ENCODE measurements around the gene GMCL2. TPM values are rescaled to one million over a fixed set of nuclear protein-coding genes. Genes with fewer than 3 reads are reported as not detected.
A peak's percentile ranks its signal among the peaks of the same experiment; 100 is the strongest.

Gene GMCL2
- total and polyA plus RNA-seq, 9 of the 15 experiments (the other 6 are each of a cell fraction or from before 2014, with no cell fraction given): 0.04 TPM; not detected in 8

- ChIA-PET CTCF (ENCODE audit: low intra/inter-chr PET ratio) (interaction anchor here (0.5 to 1.3 kb wide), 2 partner anchors 320 to 602 kb away, joined by 3 to 4 read pairs; no protein-coding TSS in a partner anchor), POLR2A (interaction anchor here (0.6 kb wide), 2 partner anchors 41 to 409 kb away, joined by 3 to 4 read pairs; no protein-coding TSS in a partner anchor)
- Histone ChIP-seq H3K36me3 (ENCODE audit: control insufficient read depth, insufficient read depth, low read length) (no peaks in the 10 kb centered on the region), H3K27ac (ENCODE audit: extremely low read depth, low read depth, low read length) (no peak overlapping the region), H3K9ac (ENCODE audit: insufficient read depth in 1 of 2, low read depth in 2 of 2, low read length in 2 of 2) (no peak overlapping the region; a peak in 1 of 4 replicates), H3K4me3 (no peak overlapping the region), H3K4me2 (ENCODE audit: insufficient read depth, low read length) (peak overlapping the region; percentile 22; the same call in 1 of the 2 replicates), H3K9me1 (ENCODE audit: control insufficient read depth, insufficient read depth, low read length) (no peaks in the 10 kb centered on the region), H3K79me2 (ENCODE audit: control insufficient read depth, insufficient read depth, low read length) (peaks cover 8% of the 10 kb centered on the region), H2AFZ (ENCODE audit: low read depth, low read length) (peak overlapping the region; percentile 75), H3K27me3 (ENCODE audit: control insufficient read depth in 2 of 2, insufficient read depth in 2 of 2, low read length in 2 of 2) (peaks cover 0 to under 1% of the 10 kb centered on the region in 2 experiments; a peak in 2 of 5 replicates), H4K20me1 (replicated peaks; ENCODE audit: control insufficient read depth, insufficient read depth, low read length) (no peaks in the 10 kb centered on the region), H3K4me1 (replicated peaks in 1 of 2; ENCODE audit: control insufficient read depth in 2 of 2, insufficient read depth in 2 of 2, low read length in 2 of 2) (peaks cover 25 to 45% of the 10 kb centered on the region in 2 experiments), H3K9me3 (replicated peaks; ENCODE audit: control insufficient read depth, insufficient read depth, low read depth, low read length) (no peaks in the 10 kb centered on the region)
- in situ Hi-C loops (cut with MboI): no loop called here
- FAIRE-seq (peak; percentile 89), DNase-seq (ENCODE audit: extremely low read depth in 1 of 4, low spot score in 3 of 4) (peak in 3 of 4 experiments; percentile 39 to 69 (median 53)), ATAC-seq (no peak)
- intact Hi-C loops (cut with micrococcal nuclease): loop anchor here (5.0 kb wide), 2 partner anchors 316 to 601 kb away; no protein-coding TSS in a partner anchor
- WGBS (ENCODE audit: insufficient coverage, low coverage, missing lambda C conversion rate): 11% methylated on average over 4 of the region's 4 CpGs
- no TSS peak for BruUV-seq (replicated peaks)
- no peak for TF ChIP-seq ETS1 (conservative IDR thresholded peaks at IDR 0.05; ENCODE audit: control insufficient read depth, low read depth, low read length)
- no peak for TF ChIP-seq POLR2A (conservative IDR thresholded peaks at IDR 0.05)
- TF ChIP-seq EGR1 (conservative IDR thresholded peaks at IDR 0.05): peak; percentile 58
- peak in 1 of 2 experiments; percentile 46; a peak in 2 of 4 replicates for TF ChIP-seq MNT (conservative IDR thresholded peaks at IDR 0.05)
- TF ChIP-seq PRDM10 (IDR thresholded peaks at IDR 0.05; ENCODE audit: partially characterized antibody): no peak
- TF ChIP-seq CHD4 (IDR thresholded peaks at IDR 0.05; ENCODE audit: insufficient read depth, insufficient replicate concordance, low read depth, low read length, poor library complexity, severe bottlenecking): no peak
- peak; percentile 59; the same call in 1 of the 2 replicates for TF ChIP-seq TOE1 (IDR thresholded peaks at IDR 0.05; ENCODE audit: borderline replicate concordance)
- no peak for TF ChIP-seq TOE1 (CRISPR knock-in tag; IDR thresholded peaks at IDR 0.05; ENCODE audit: borderline replicate concordance, low read depth)
- TF ChIP-seq TCF3 (CRISPR knock-in tag; IDR thresholded peaks at IDR 0.05): no peak
- no peak for TF ChIP-seq CBX2 (IDR thresholded peaks at IDR 0.05; ENCODE audit: insufficient read depth, low read length, poor library complexity, severe bottlenecking)
- TF ChIP-seq SOX6 (IDR thresholded peaks at IDR 0.05): no peak
- TF ChIP-seq NFIC (IDR thresholded peaks at IDR 0.05): peak; percentile 82
- peak; percentile 89 for TF ChIP-seq USF2 (CRISPR knock-in tag; IDR thresholded peaks at IDR 0.05)
- no peak for TF ChIP-seq SIRT6 (IDR thresholded peaks at IDR 0.05; ENCODE audit: low read depth, low read length)
- no peak for TF ChIP-seq ZNF274 (IDR thresholded peaks at IDR 0.05; ENCODE audit: borderline replicate concordance, low read depth, low read length)
Measured at GRCh38 chr5:178236679-178237078, 49.5 kb upstream of the GMCL2 start.

Data from K562 (cell line).